Osteoblast (primary cell): ENCODE measurements around the gene RSPH6A. TPM values are rescaled to one million over a fixed set of nuclear protein-coding genes. Genes with fewer than 3 reads are reported as not detected.

Source experiments
- DNase-seq: peaks from one replicate; pipeline ENCODE4 v3.0.0; 2011; ENCODE audit warnings: low spot score, mixed read lengths; ENCODE audit not compliant: insufficient read length; ENCODE audit errors: missing footprints
- H2AFZ ChIP-seq: 2 replicates; pipeline ENCODE4 v1.6.0; 2011; ENCODE audit warnings: mild to moderate bottlenecking, low read length
- H3K27ac ChIP-seq: 2 replicates; pipeline ENCODE4 v1.5.1; 2011; ENCODE audit warnings: mild to moderate bottlenecking, low read depth, low read length, moderate library complexity
- H3K27me3 ChIP-seq: 2 replicates; pipeline ENCODE4 v1.6.0; 2012; ENCODE audit warnings: mild to moderate bottlenecking, control low read depth, inconsistent platforms, low read length, moderate library complexity; ENCODE audit not compliant: insufficient read depth
- H3K36me3 ChIP-seq: 2 replicates; pipeline ENCODE4 v1.5.1; 2011; ENCODE audit warnings: mild to moderate bottlenecking, low read length, control low read depth, moderate library complexity; ENCODE audit not compliant: insufficient read depth
- H3K4me1 ChIP-seq: 2 replicates; pipeline ENCODE4 v1.5.1; 2011; ENCODE audit warnings: mild to moderate bottlenecking, low read length, control low read depth, moderate library complexity; ENCODE audit not compliant: insufficient read depth
- H3K4me2 ChIP-seq: 2 replicates; pipeline ENCODE4 v1.6.0; 2011; ENCODE audit warnings: mild to moderate bottlenecking, low read length; ENCODE audit not compliant: insufficient read depth
- H3K4me3 ChIP-seq: fragments of 200-600 bp; sonication (generic); 3 replicates; pipeline ENCODE4 v1.5.1; 2012; ENCODE audit warnings: mild to moderate bottlenecking, low read length, inconsistent platforms; ENCODE audit not compliant: insufficient read depth
- H3K79me2 ChIP-seq: 2 replicates; pipeline ENCODE4 v1.6.0; 2012; ENCODE audit warnings: mild to moderate bottlenecking, low read length, control low read depth, inconsistent platforms; ENCODE audit not compliant: insufficient read depth
- H3K9me3 ChIP-seq: 2 replicates; pipeline ENCODE4 v1.5.1; 2011; ENCODE audit warnings: low read depth, low read length, control low read depth
- H4K20me1 ChIP-seq: 2 replicates; pipeline ENCODE4 v1.6.0; 2012; ENCODE audit warnings: mild to moderate bottlenecking, low read length, control low read depth; ENCODE audit not compliant: insufficient read depth
- total RNA-seq: library from RNA; depleted of rRNA; stranded (reverse); fragments of >200 nt; gene quantifications from 2 replicates; pipeline ENCODE4 v1.2.3, GENCODE V29; 2012
- TF ChIP-seq, protein P1 (sequence below): IDR thresholded peaks from 2 replicates; pipeline ENCODE4 v1.5.1; 2011; ENCODE audit warnings: mild to moderate bottlenecking, low read depth, low read length, moderate library complexity; ENCODE audit errors: extremely low read depth

The RSPH6A gene
- total RNA-seq, 1 donor, result under 0.01 TPM

DNA sequence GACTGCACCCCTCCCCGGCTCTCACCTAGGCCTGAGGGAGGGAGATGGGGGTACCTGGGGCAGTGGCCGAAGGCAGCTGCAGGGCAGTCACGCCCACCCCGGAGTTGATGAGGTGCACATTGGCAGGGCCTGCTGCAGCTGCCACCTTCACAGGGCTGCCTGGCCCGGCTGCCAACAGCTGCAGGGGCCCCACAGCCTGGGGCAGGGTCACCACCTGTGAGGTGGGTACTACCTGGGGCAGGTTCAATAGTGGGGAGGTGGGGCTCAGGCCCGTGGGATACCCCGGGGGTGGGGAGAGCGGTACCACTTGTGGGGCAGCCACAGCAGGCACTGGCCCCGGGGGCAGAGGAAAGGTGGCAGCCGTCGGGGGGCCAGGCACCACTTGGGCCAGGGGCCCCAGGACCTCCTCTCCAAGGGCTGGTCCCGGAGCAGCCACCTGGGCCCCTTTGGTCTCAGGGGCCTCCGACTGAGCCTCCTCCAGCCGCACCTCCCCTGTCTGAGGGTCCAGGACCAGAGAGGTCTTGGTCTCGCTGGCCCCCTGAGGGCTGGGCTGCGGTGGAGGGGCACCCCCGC lies 48.7 kb downstream of the RSPH6A start:
- peaks cover 3% of the 10 kb centered on the region for H3K36me3 ChIP-seq
- no peaks in the 10 kb centered on the region for H3K9me3 ChIP-seq
- H3K4me2 ChIP-seq, result peak overlapping the region; percentile 96
- DNase-seq, result no peak
- no peak overlapping the region for H2AFZ ChIP-seq
- TF ChIP-seq, protein P1, sequence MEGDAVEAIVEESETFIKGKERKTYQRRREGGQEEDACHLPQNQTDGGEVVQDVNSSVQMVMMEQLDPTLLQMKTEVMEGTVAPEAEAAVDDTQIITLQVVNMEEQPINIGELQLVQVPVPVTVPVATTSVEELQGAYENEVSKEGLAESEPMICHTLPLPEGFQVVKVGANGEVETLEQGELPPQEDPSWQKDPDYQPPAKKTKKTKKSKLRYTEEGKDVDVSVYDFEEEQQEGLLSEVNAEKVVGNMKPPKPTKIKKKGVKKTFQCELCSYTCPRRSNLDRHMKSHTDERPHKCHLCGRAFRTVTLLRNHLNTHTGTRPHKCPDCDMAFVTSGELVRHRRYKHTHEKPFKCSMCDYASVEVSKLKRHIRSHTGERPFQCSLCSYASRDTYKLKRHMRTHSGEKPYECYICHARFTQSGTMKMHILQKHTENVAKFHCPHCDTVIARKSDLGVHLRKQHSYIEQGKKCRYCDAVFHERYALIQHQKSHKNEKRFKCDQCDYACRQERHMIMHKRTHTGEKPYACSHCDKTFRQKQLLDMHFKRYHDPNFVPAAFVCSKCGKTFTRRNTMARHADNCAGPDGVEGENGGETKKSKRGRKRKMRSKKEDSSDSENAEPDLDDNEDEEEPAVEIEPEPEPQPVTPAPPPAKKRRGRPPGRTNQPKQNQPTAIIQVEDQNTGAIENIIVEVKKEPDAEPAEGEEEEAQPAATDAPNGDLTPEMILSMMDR, result no peak
- peaks cover 23% of the 10 kb centered on the region for H3K4me1 ChIP-seq
- H4K20me1 ChIP-seq, result peaks cover 6% of the 10 kb centered on the region
- H3K27me3 ChIP-seq, result no peaks in the 10 kb centered on the region
- peaks cover 8% of the 10 kb centered on the region for H3K79me2 ChIP-seq
- H3K4me3 ChIP-seq, result peak overlapping the region; percentile 76
- H3K27ac ChIP-seq, result peak overlapping the region; percentile 79

DNA sequence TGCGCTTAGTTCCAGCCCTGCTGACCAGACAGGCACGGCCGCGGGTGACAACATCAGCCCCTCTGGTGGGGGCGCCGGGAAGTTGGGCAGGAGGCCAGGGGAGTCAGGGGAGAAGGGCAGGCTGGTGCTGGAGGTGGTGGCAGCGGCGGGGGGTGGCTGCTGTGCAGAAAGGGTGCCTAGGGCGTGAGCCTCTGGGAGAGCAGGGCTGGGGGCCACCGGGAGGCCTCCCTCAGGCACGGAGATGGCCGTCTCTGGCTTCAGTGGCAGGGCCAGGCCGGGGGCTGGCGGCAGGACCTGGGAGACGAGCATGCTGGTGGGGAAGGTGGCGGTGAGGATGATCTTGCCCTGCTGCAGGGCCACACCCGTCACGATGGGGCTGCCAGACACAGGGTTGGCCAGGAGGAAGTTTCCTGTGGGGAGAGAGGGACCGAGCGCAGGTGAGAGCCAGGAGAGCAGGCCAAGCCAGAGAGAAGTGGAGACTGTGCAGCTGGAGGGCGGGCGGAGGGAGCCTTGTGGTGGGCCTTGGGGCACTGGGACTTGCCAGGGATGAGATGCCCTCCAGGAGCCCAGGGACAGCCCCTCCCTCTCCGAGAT lies 49.3 kb downstream of the RSPH6A start:
- Histone ChIP-seq H3K36me3 (no peaks in the 10 kb centered on the region), H3K79me2 (peaks cover 8% of the 10 kb centered on the region), H4K20me1 (no peaks in the 10 kb centered on the region), H3K4me3 (no peak overlapping the region), H3K9me3 (no peaks in the 10 kb centered on the region), H2AFZ (no peak overlapping the region), H3K27me3 (no peaks in the 10 kb centered on the region), H3K4me1 (peaks cover 19% of the 10 kb centered on the region), H3K4me2 (peak overlapping the region; percentile 96), H3K27ac (no peak overlapping the region)
- peak; percentile 60 for DNase-seq
- TF ChIP-seq, protein P1, result no peak

DNA sequence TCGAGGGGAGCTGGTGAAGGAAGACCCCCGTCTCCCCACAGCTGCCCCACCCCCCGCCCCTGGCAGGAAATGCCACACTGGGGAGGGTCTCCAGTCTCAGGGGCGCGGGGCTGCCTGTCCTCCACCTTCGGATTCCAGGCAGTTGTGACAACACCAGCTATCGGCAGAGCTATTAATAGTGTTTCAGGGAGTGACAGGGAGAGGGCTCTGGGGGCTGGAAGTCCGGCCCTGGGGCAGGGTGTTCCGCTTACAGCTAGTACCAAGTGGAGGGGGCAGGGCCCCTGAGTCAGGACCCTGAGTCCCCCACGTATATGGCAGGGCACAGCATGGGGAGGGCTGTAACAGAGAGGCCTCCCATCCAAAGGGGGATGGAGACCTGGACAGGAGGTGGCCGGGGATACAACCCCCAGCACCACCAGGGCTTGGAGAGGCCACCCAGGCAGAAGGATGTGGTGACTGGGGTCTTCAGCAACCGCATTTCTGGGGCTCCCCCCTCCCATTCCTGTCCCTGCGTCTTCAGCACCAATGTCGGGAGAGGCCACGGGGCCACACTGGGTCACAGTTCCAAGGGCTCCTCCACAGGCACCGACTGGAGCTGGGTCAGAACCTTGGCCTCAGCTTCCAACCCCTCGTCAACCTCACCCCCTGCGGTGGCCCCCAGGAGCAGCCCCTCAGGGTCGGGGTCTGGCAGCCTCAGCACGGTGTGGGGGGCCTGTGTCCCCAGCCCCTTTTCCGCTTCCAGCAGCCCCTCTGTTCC lies 50.0 kb downstream of the RSPH6A start:
- Histone ChIP-seq H3K27ac (no peak overlapping the region), H2AFZ (no peak overlapping the region), H3K4me3 (no peak overlapping the region), H3K4me2 (no peak overlapping the region), H3K4me1 (peaks cover 18% of the 10 kb centered on the region), H3K79me2 (peaks cover 8% of the 10 kb centered on the region), H3K36me3 (no peaks in the 10 kb centered on the region), H3K27me3 (no peaks in the 10 kb centered on the region), H3K9me3 (no peaks in the 10 kb centered on the region), H4K20me1 (no peaks in the 10 kb centered on the region)
- TF ChIP-seq, protein P1, result no peak
- DNase-seq, result peak; percentile 77

DNA sequence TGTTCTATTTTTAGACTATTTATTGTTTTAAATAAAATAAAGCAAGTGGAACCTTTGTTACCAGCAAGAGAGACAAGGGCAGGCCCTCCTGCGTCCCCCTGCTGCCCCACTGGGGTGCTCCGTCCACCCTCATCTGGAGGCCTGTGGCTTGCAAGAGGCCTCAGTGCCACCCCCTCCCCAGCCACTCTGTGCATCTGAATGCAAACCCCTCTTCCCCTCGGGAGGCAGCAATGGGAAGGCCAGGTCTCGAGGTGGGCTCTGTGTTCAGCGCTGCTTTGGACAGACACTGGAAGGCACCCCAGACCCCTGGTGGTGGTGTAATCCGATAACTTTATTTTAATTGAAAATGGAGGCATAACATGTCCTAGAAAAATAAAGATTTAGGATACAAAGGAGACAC lies 50.6 kb downstream of the RSPH6A start:
- peaks cover 8% of the 10 kb centered on the region for H3K79me2 ChIP-seq
- no peaks in the 10 kb centered on the region for H3K36me3 ChIP-seq
- H2AFZ ChIP-seq, result no peak overlapping the region
- no peaks in the 10 kb centered on the region for H4K20me1 ChIP-seq
- no peak overlapping the region for H3K27ac ChIP-seq
- no peak overlapping the region for H3K4me3 ChIP-seq
- no peaks in the 10 kb centered on the region for H3K27me3 ChIP-seq
- H3K4me1 ChIP-seq, result peaks cover 13% of the 10 kb centered on the region
- H3K4me2 ChIP-seq, result no peak overlapping the region
- no peaks in the 10 kb centered on the region for H3K9me3 ChIP-seq
- DNase-seq, result peak; percentile 77
- TF ChIP-seq, protein P1, result no peak
